LNCAP (cell line): ENCODE data around the gene HNF1B.

Experiments
- CTCF ChIP-seq: fragments of 450-650 bp; IDR thresholded peaks from 2 replicates; pipeline ENCODE4 v1.5.1; 2017; ENCODE audit warnings: mild to moderate bottlenecking

HNF1B gene

GRCh38 chr17:37698132-37698910, 46.5 kb downstream of the HNF1B start:
- TF ChIP-seq CTCF: no peak

GRCh38 chr17:37697381-37697780, 47.5 kb downstream of the HNF1B start:
- no peak for TF ChIP-seq CTCF

- no peak for TF ChIP-seq CTCF
Observed at GRCh38 chr17:37696366-37696765, 48.5 kb downstream of the HNF1B start.

- no peak for TF ChIP-seq CTCF
Observed at GRCh38 chr17:37695726-37696125, 49.1 kb downstream of the HNF1B start.

- no peak for TF ChIP-seq CTCF
Observed at GRCh38 chr17:37694734-37695133, 50.1 kb downstream of the HNF1B start.

GRCh38 chr17:37693328-37693727, 51.5 kb downstream of the HNF1B start:
- no peak for TF ChIP-seq CTCF

GRCh38 chr17:37691807-37692206, 53.1 kb downstream of the HNF1B start:
- no peak for TF ChIP-seq CTCF

- TF ChIP-seq CTCF: no peak
Observed at GRCh38 chr17:37689317-37689716, 55.5 kb downstream of the HNF1B start.
